Loucy (cell line): ENCODE measurements around the gene MPDZ.

ENCODE experiments used
- H2AFZ ChIP-seq: fragments of 200-600 bp; sonication (generic); 2 replicates; pipeline ENCODE4 v1.6.0; 2016; ENCODE audit warnings: antibody characterized with exemption, mild to moderate bottlenecking, low read length, moderate library complexity
- H3F3A ChIP-seq: fragments of 200-600 bp; 2 replicates; pipeline ENCODE4 v1.6.0; 2016; ENCODE audit warnings: antibody characterized with exemption, low read depth, mild to moderate bottlenecking
- H3K27me3 ChIP-seq: fragments of 200-600 bp; sonication (generic); 2 replicates; pipeline ENCODE4 v1.6.1; 2014; ENCODE audit warnings: low read length, mild to moderate bottlenecking; ENCODE audit not compliant: insufficient read depth, poor library complexity, severe bottlenecking
- H3K36me3 ChIP-seq: fragments of 200-600 bp; sonication (generic); 2 replicates; pipeline ENCODE4 v1.6.1; 2016; ENCODE audit warnings: low read length; ENCODE audit not compliant: insufficient read depth
- H3K4me1 ChIP-seq: fragments of 200-600 bp; sonication (generic); 2 replicates; pipeline ENCODE4 v1.5.1; 2014; ENCODE audit warnings: low read length, mild to moderate bottlenecking; ENCODE audit not compliant: insufficient read depth, poor library complexity, severe bottlenecking
- H3K4me2 ChIP-seq: fragments of 200-600 bp; sonication (generic); 2 replicates; pipeline ENCODE4 v1.6.0; 2014; ENCODE audit warnings: antibody characterized with exemption, low read length, low read depth, mild to moderate bottlenecking; ENCODE audit not compliant: poor library complexity, severe bottlenecking
- H3K4me3 ChIP-seq: fragments of 200-600 bp; sonication (generic); 2 replicates; pipeline ENCODE4 v1.5.1; 2014; ENCODE audit warnings: low read length, mild to moderate bottlenecking, mixed read lengths; ENCODE audit not compliant: poor library complexity, severe bottlenecking
- H3K79me2 ChIP-seq: fragments of 200-600 bp; sonication (generic); 2 replicates; pipeline ENCODE4 v1.6.1; 2014; ENCODE audit warnings: low read length; ENCODE audit not compliant: insufficient read depth
- H3K9ac ChIP-seq: fragments of 200-600 bp; sonication (generic); 2 replicates; pipeline ENCODE4 v1.6.0; 2014; ENCODE audit warnings: mild to moderate bottlenecking, low read depth, low read length, moderate library complexity; ENCODE audit not compliant: poor library complexity, severe bottlenecking
- H3K9me2 ChIP-seq: fragments of 200-600 bp; sonication (generic); replicated peaks from 2 replicates; pipeline ENCODE4 v1.6.1; 2016; ENCODE audit warnings: low read depth, low read length, mixed read lengths
- H3K9me3 ChIP-seq: fragments of 200-600 bp; sonication (generic); 2 replicates; pipeline ENCODE4 v1.6.1; 2014; ENCODE audit warnings: mild to moderate bottlenecking, antibody characterized with exemption, low read length, low read depth; ENCODE audit not compliant: insufficient read depth
- H4K20me1 ChIP-seq: fragments of 200-600 bp; sonication (generic); 2 replicates; pipeline ENCODE4 v1.6.0; 2014; ENCODE audit warnings: antibody characterized with exemption, low read length, mild to moderate bottlenecking; ENCODE audit not compliant: insufficient read depth, poor library complexity, severe bottlenecking
- CTCF ChIP-seq: fragments of 200-600 bp; sonication (generic); conservative IDR thresholded peaks from 2 replicates; pipeline ENCODE4 v1.5.1; 2014; ENCODE audit warnings: mild to moderate bottlenecking, antibody characterized with exemption, low read length
- EZH2phosphoT487 ChIP-seq: fragments of 200-600 bp; IDR thresholded peaks from 2 replicates; pipeline ENCODE4 v1.6.1; 2018; ENCODE audit warnings: antibody characterized with exemption, mild to moderate bottlenecking, moderate library complexity, borderline replicate concordance

The MPDZ gene

DNA sequence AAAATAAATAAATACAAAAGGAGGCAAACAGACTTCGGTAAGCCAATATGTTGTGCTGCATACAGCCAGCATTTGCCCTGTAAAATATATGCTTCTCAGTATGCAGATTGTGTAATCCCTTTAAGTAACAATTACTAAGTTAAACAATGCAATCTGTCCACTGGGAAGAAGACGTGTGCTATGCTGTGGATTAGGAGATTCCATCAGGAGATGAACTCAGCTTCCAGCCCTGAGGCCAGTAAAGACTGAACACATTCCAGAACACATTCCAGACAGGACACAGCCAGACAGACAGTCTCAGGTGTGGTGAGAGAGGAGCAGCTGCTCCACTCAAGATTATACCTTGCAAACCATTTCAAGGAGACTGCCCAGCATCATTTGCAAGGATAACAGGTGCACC is 97.8 kb downstream of the MPDZ start:
- Histone ChIP-seq H3K79me2 (no peaks in the 10 kb centered on the region), H3F3A (no peaks in the 10 kb centered on the region), H3K27me3 (no peaks in the 10 kb centered on the region), H4K20me1 (no peaks in the 10 kb centered on the region), H2AFZ (no peak overlapping the region), H3K4me1 (no peaks in the 10 kb centered on the region), H3K4me2 (no peak overlapping the region), H3K9me2 (no peaks in the 10 kb centered on the region), H3K9me3 (no peaks in the 10 kb centered on the region), H3K4me3 (no peak overlapping the region), H3K9ac (no peak overlapping the region), H3K36me3 (no peaks in the 10 kb centered on the region)
- TF ChIP-seq CTCF = no peak
- TF ChIP-seq EZH2phosphoT487 = no peak

DNA sequence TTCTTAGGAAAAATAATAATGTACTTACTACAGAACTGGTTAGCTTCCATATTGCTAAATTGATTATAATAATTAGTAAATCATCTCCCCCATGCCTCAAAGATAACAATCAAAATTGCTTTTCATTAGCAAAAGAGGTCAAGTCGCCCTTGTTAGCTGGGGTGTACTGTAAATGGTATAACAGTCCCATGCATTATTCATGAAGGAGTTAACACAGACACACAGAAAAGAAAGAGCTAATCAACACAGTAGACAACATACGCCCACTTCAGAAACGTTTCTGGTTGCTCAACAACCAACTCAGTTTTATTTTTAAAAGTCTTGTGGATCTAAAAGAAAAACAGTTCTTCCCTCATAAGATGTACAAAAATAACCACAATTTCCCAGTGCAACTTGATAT is 100.2 kb downstream of the MPDZ start:
- Histone ChIP-seq H3K9ac (no peak overlapping the region), H4K20me1 (no peaks in the 10 kb centered on the region), H3F3A (no peaks in the 10 kb centered on the region), H3K27me3 (no peaks in the 10 kb centered on the region), H3K79me2 (no peaks in the 10 kb centered on the region), H3K4me1 (no peaks in the 10 kb centered on the region), H3K9me3 (no peaks in the 10 kb centered on the region), H3K9me2 (no peaks in the 10 kb centered on the region), H3K4me2 (no peak overlapping the region), H2AFZ (no peak overlapping the region), H3K4me3 (no peak overlapping the region), H3K36me3 (no peaks in the 10 kb centered on the region)
- TF ChIP-seq CTCF (no peak), EZH2phosphoT487 (no peak)

GRCh38 chr9:13175732-13176131 is 103.8 kb downstream of the MPDZ start:
- Histone ChIP-seq H3K4me1 (no peaks in the 10 kb centered on the region), H2AFZ (no peak overlapping the region), H4K20me1 (no peaks in the 10 kb centered on the region), H3K36me3 (no peaks in the 10 kb centered on the region), H3K9me2 (no peaks in the 10 kb centered on the region), H3K79me2 (no peaks in the 10 kb centered on the region), H3K27me3 (no peaks in the 10 kb centered on the region), H3F3A (no peaks in the 10 kb centered on the region), H3K4me3 (no peak overlapping the region), H3K9ac (no peak overlapping the region), H3K9me3 (no peaks in the 10 kb centered on the region), H3K4me2 (no peak overlapping the region)
- TF ChIP-seq EZH2phosphoT487 = no peak
- no peak for TF ChIP-seq CTCF
